GM19324 (cell line): ENCODE measurements around the gene BZW1.
A peak's percentile ranks its signal among the peaks of the same experiment; 100 is the strongest.
"Not testable (repeated sequence)": the region's sequence is repeated elsewhere in the genome, so short reads cannot be mapped to it uniquely, and the experiment has no call there.

ENCODE experiments used
- ATAC-seq: cut with Tn5 transposase; IDR thresholded peaks from one replicate; pipeline ENCODE4 v1.9.1; 2021; ENCODE audit warnings: mild to moderate bottlenecking, moderate library complexity; ENCODE audit not compliant: unreplicated experiment, low FRiP score

The BZW1 gene

GRCh38 chr2:200788121-200788718 lies 23.5 kb upstream of the BZW1 start:
- ATAC-seq = no peak

DNA sequence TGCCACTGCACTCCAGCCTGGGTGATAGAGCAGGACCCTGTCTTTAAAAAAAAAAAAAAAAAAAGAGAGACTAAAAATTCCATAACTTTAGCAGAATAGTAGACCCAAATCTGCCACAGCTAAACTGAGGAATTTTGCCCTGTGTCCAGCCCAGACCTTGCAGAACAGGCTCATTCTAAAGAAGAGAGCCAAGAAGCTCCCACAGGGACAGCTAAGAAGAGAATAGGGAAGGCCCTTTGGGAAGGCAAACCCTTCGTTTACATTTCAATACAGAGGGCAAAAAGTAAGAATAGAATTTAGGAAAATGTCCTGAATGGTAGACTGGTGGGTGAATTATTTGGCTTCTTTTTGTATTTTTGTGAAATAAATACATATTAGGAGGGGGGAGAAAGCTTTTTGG lies 21.5 kb upstream of the BZW1 start:
- no peak for ATAC-seq

GRCh38 chr2:200791905-200792304 lies 19.8 kb upstream of the BZW1 start:
- ATAC-seq = no peak

- no peak for ATAC-seq
These were observed 17.6 kb upstream of the BZW1 start for GRCh38 chr2:200794143-200794542.

- no peak for ATAC-seq
These were observed 16.7 kb upstream of the BZW1 start for GRCh38 chr2:200795028-200795440.

DNA sequence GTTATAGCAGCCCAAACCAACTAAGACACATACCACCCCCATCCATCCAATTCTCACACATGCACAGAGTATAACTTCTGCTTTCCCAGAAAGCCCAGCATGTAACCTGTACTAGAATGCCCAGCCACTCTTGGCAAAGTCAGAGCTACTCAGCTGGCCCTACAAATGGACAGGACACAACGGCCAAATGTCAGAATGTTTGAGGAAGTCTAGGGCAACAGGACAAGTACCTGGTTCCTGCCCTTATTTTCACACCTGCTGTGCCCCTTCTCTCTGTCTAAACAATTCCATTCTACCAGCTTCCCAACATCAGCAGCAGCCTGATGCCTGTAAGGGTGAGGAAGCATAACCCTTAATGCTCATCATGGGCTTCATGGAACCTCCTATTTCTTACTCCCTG lies 15.1 kb upstream of the BZW1 start:
- no peak for ATAC-seq

DNA sequence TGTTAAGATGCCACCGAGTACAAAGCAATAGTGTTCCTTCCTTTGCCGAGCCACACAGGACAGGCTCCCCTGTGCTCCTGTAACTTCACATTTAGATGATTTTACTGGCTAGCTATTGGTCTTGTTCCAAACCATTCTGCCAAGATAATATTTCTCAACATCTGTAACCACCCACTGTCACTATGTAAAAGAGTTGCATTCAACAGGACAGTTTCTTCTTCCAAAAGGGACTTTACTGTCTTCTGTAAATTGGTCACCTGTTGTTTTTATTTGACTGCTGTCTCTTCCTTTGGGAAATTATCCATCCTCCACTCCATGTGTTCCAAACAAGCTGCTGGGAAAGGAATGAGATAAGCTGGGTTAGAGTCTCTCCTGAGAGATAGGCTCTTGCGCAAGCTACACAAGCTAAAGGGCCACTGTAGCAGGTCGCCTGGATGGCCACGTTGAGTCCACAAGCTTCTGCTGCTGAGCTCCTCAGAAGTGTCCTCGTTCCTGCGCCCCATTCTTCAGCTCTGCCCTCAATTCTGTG lies 14.4 kb upstream of the BZW1 start:
- ATAC-seq = no peak

GRCh38 chr2:200798514-200798913 lies 13.2 kb upstream of the BZW1 start:
- ATAC-seq = no peak

DNA sequence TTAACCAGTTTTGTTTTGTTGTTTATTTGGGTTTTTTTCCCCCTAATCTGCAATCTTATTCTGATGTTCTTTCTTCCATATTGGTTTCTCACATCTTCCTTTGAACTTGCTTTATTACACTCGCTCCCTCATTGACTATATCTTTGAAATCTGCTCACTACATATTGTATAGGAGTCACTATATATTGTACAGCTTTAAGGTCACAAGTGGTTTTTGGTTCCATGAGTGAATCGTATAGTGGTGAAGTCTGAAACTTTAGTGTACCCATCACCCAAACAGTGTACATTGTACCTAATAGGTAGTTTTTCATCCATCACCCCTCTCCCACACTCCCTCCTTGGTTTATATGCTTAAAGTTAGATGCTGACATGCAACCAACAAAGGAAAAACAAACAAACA lies 11.3 kb upstream of the BZW1 start:
- ATAC-seq = no peak

- not testable (repeated sequence) for ATAC-seq
These were observed 10.3 kb upstream of the BZW1 start for GRCh38 chr2:200801431-200801830.

- no peak for ATAC-seq
These were observed 2.0 kb upstream of the BZW1 start for GRCh38 chr2:200809506-200810251.

GRCh38 chr2:200810252-200810997 lies 1.3 kb upstream of the BZW1 start:
- ATAC-seq = no peak

- ATAC-seq = no peak
These were observed 745 bp upstream of the BZW1 start for GRCh38 chr2:200810998-200811332.

DNA sequence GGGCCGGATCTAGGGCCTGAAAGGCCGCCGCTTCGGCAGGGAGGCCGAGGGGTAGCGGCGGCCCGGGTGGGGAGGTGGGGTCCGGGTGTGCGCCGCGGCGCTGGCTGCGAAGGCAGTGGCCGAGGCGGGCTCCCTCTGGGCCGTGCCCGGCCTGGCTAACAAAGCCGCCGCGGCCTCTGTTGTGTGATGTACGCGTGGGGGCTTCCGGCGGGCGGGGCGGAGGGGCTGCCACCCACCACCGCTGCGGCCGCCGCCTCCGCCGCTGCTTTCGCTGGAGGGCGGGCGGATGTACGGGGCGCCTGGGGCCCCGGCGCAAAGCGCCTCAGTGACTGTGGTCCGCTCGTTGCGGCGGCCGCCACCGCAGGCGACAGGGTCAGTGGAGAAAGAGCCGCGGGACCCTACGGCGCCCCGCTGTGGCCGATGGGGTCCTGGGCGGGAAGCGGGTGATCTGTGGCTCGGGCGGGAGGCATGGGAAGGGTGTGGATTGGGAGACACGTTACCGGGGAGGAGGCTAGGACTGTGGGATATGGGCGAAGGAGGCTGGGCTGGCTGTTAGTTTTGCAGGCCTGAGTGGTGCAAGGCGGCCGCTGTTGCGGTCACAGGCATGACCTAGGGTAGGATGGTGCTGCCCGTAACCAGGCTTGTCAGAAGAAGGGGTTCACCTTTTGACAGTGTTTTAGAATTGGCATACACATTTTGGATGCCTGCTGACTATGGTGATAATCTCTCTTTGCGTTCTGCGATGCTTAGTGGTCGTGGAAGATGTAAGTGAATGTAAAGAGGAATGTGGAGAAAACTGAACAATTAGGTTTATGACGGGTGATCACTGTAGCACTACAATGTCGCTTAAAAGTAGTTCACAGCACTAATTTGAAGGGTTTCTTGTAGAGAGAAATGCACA lies 662 bp downstream of the BZW1 start:
- peak; percentile 42 for ATAC-seq

- no peak for ATAC-seq
These were observed 2.6 kb downstream of the BZW1 start for GRCh38 chr2:200814276-200814815.

- no peak for ATAC-seq
These were observed 3.2 kb downstream of the BZW1 start for GRCh38 chr2:200814917-200815316.

DNA sequence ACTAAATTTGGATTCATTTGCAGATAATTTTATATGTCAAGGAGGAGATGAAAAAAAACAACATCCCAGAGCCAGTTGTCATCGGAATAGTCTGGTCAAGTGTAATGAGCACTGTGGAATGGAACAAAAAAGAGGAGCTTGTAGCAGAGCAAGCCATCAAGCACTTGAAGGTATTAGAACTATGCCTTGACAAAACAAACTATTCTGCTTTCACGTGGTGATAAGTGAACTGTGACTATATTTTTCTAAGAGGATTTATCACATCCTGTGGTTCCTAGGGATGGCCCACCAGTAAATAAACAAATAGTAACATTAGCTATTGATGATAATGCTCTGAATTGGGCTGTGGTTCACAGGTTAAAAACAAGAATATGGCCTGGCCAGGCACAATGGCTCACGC lies 7.0 kb downstream of the BZW1 start:
- ATAC-seq = not testable (repeated sequence)

GRCh38 chr2:200820573-200821234 lies 9.0 kb downstream of the BZW1 start:
- no peak for ATAC-seq

GRCh38 chr2:200821686-200822245 lies 10.1 kb downstream of the BZW1 start:
- no peak for ATAC-seq
